GM19239 (cell line): ENCODE results near the gene ADARB2.

Experiments used
- DNase-seq: peaks from one replicate; pipeline ENCODE4 v3.0.0; 2011; ENCODE audit warnings: low spot score; ENCODE audit not compliant: insufficient read length
- FAIRE-seq: peaks from 2 replicates; lab custom pipeline; 2011; peaks lifted over from hg19 to GRCh38; lab: Jason Lieb, UNC

Gene ADARB2

GRCh38 chr10:1736972-1737221, 428 bp downstream of the ADARB2 start:
- FAIRE-seq (no peak), DNase-seq (peak; percentile 12)

DNA sequence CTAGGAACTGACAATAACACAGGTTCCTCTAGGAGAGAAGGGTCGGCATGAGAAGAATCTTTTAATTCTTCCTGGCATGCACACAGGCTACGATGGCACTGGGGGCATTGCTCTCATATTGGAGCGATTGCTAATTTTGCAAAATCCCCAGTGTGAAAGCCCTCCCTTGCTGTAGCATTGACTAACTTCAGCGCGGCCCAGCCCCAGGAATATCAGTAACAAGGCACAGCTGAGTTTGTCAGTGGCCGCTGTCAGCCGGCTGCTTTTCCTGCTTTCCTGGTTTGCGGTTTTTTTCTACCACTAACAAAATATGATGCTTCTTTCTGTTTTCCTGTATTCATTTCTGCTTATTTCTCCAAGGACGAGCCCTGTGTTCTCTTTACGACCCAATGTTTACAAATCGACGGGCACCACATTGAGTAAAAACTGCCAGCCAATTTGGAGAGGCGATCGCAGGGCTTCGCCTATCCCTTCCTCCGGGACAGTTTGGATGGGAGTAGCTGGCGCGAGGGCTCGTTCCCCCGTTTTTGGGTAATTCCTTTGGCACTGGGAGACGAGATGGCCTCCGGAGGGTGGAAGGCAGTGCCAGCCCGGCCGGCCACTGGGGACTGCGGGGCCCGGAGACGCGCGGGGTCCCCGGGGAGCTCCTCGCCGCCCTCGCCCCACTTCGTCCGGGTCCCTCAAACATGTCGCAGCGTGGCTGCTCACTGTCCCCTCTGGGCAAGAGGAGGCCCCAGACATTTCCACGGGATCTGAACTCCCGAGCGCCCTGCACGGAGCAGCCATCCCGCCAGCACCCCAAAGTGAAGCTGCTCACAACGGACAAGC, 967 bp downstream of the ADARB2 start:
- FAIRE-seq = peak; percentile 35
- DNase-seq = no peak

DNA sequence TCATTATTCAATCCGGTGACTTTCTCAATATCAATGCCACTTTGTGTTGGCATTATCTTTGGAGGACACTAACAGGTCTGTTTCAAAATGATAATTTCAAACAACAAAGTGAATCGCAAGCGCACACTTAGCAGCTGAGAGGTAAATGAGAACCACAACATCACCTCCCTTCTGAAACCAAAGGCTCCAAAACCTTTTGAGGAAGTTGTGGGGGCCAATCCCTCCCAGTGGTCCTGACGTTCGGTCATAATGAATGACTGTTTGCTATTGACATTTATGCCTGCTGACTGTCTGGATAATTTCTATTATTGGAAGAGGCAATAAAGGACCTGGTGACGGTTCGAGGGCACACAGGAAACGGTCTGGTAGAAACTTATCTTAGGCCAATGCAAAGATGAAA, 1.8 kb downstream of the ADARB2 start:
- no peak for DNase-seq
- no peak for FAIRE-seq

GRCh38 chr10:1734288-1734687, 3.0 kb downstream of the ADARB2 start:
- DNase-seq = no peak
- FAIRE-seq = no peak

DNA sequence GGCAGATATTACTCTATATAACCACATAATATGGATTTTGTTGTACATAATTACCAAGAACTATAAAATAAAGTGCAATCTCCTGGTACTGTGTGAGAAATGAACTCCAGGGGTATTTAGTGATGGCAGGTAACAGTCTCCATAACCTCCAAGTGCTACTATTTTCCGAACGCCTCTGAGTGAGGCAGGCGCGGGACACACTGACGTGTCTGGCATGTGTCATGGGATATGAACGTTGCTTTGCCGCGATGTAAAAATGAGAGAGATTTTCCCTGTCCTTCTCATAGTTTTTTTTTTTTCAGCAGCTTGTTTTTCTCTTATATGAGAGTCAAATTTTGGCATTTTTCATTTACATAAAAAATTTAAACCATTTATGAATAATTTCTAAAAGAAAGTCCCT, 3.6 kb downstream of the ADARB2 start:
- FAIRE-seq (no peak), DNase-seq (no peak)

GRCh38 chr10:1732564-1732996, 4.7 kb downstream of the ADARB2 start:
- FAIRE-seq (no peak), DNase-seq (no peak)

GRCh38 chr10:1731592-1731991, 5.7 kb downstream of the ADARB2 start:
- FAIRE-seq (no peak), DNase-seq (no peak)

DNA sequence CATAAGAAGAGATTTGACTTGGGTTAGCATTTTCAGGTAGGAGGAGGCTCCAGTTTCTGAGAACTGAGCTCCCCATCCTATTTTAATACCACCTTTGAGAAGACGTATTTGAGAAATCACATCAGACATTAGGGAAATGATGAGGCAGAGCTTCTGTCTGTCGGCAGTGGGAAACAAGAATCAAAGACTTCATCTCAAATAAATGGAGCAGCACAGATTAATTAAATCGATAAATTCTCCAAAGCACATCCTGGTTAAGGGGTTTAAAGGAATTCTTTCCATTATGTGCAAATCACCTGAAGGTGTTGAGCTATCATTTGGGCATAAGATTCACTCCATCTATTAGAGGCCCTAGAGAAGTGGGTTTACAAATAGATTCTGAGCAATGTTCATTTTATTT, 7.6 kb downstream of the ADARB2 start:
- DNase-seq = no peak
- no peak for FAIRE-seq

GRCh38 chr10:1726861-1727260, 10.5 kb downstream of the ADARB2 start:
- DNase-seq = no peak
- no peak for FAIRE-seq

DNA sequence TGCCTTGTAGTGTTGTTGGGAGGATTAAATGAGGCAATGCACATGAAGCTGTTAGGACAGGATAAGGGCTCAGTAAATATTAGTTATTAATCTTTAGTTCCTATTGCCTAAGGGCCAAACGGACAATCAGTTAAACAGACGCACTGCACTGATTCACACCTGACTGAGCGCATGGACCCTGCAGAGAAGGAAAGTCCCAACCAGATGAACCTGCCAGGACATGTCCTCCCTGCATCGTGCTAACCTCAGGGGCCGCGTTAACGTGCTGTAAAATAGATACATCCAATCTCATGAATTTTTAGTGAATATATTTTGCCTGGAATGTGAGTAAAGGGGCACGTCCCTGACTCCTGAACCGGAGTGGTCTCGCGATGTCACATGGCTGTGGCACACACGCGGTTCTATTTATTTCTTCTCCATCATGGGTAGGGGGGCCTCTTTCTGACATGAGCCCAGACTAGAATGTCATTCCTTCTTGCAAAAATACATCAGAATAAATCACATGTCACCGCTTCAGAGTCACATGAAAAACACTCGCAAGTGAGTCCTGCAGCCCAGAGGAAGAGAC, 12.3 kb downstream of the ADARB2 start:
- DNase-seq (no peak), FAIRE-seq (no peak)

DNA sequence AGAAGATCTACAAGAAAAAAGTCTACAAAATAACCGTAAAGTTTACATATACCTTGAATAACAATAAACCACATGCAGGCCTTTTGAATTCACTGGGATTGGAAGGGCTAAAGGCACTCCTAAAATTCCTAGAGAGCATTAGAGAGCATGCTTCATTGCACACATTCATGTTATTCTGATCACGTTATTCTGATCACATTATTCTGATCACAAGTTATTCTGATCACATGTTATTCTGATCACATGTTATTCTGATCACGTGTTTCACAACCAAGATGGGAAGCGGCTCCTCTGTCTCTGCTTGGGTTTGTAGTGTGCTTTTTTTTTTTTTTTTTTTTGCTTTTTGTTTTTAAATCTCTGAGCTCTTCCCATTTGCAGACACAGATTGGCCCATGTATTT, 20.5 kb downstream of the ADARB2 start:
- no peak for DNase-seq
- FAIRE-seq = no peak

DNA sequence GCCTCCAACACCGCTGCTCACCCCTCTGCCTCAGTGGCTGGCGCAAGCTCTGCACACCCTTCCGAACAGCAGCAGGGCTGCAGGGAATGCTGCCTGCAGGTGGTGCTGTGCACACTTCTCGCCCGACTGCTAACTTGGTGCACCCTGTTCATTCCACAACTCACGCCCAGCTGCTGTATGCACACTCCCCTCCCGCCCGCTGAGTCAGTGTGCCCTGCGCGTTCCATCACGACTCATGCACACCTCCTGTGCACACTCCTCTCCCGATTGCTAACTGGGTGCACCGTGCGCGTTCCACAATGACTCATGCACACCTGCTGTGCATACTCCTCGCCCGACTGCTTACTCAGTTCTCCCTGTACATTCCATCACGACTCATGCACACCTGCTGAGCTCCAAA, 21.5 kb downstream of the ADARB2 start:
- no peak for DNase-seq
- no peak for FAIRE-seq

- no peak for FAIRE-seq
- no peak for DNase-seq
These were observed 24.2 kb downstream of the ADARB2 start for GRCh38 chr10:1712944-1713671.

GRCh38 chr10:1712314-1712713, 25.0 kb downstream of the ADARB2 start:
- no peak for DNase-seq

DNA sequence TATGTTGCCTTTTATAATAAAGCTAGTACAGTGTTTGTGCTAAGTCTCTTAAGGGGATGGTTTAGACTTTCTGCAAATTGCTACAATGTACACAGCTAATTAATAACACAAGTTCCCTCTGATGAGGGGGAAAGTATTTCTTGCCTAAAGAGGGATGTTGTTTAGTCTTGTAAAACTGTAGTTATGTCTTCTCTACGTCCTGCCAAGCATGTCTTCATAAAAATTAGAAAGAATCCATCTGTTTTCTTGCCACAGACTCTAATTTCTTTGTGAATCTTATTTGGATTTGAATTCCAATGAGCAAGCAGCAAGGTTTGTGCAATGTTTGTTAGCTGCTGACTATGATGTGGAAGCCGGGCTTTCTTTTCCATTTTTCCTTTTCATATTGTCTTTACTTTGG, 28.2 kb downstream of the ADARB2 start:
- no peak for FAIRE-seq
- no peak for DNase-seq

More at GRCh38 chr10:1712314-1712713, 25.0 kb downstream of the ADARB2 start:
- FAIRE-seq = no peak

DNA sequence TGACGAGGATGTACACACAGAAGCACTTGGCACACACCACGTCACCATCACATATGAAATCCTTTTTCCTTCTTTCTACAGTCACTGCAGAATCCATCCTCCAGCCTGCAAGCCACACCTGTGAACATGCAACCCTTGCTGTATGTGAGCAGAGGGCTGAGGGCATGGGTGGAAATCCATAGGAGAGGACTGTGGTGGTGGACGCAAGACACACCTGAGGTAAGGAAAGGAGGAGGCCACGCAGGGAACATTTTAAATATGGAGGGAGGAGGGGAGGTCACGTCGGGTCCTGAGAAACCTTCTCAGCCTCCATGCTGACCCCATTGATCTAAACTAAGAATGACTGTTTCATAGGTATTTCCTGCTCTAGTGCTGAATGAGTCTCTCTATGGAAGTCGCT, 28.6 kb downstream of the ADARB2 start:
- no peak for FAIRE-seq

GRCh38 chr10:1706711-1707110, 30.6 kb downstream of the ADARB2 start:
- DNase-seq = peak; percentile 14
- peak; percentile 18 for FAIRE-seq

More for the DNA sequence above, 28.6 kb downstream of the ADARB2 start:
- no peak for DNase-seq

DNA sequence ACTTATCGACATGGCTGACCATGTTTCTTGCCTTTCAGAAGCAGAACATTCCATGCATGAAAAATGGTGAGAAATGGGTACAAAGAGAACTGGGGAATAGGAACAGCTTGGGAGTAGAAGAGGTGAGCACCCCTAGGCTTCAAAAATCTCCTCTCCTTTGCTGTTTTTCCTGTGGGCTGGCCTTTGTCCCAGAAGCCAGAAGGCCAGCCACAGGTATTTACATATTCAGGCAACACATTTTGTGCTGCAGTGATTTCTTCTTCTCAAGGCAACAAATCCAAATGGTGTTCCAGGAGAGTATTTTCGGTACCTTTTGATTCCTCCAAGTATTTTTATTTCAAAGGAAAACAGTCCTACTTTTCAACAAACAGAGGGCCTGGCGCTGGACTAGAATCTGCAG, 31.1 kb downstream of the ADARB2 start:
- FAIRE-seq (no peak), DNase-seq (no peak)

DNA sequence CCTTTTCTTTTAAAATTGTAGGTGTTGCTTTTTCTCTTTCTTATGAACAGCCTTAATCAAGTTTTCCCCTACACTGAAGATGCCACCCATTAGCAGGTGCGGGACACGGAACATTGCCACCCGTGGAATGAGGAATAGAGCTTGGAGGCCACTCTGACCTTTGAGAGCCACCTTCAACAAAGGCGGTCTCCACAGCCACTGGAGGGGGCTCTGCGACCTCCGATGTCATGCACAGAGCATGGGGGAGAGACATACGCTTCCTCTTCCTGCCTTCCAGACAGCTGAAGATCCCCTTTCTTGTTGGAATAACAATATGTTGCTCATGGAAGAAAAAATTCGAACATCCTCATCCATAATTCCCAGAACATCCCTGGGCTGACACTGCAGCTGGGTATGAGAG, 39.1 kb downstream of the ADARB2 start:
- no peak for FAIRE-seq
- DNase-seq = no peak

DNA sequence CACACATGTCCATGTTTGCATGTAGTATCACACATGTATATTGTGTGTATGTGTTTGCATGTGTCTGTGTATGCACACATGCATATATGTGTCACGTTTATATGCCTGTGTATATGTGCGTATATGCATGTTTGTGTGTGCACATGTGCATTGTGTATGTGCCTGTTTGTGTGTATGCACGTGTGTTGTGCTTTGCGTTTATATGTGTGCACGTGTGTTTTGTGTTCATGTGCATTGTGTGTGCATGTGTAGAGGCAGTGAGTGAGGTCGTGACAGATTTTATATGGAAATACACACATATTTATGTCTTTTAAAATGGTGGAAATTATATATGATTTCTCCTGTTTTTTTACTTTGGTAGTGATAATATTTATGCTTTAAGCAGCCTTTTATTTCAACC, 41.2 kb downstream of the ADARB2 start:
- FAIRE-seq = no peak

GRCh38 chr10:1690086-1690485, 47.2 kb downstream of the ADARB2 start:
- no peak for DNase-seq
- FAIRE-seq = no peak

More for the DNA sequence above, 41.2 kb downstream of the ADARB2 start:
- DNase-seq = no peak
